Stomach smooth muscle (tissue), 2 donors: ENCODE data around the gene KRT8.

Experiments used
- H3K27ac ChIP-seq: one replicate; pipeline ENCODE4 v1.7.0; 2013; ENCODE audit warnings: mild to moderate bottlenecking, low read length, inconsistent platforms
- H3K27me3 ChIP-seq, 2 donors: one replicate each; pipeline ENCODE4 v1.7.0; 2013; ENCODE audit warnings: low read length in 2 of 2; ENCODE audit not compliant: insufficient read depth in 2 of 2, control insufficient read depth in 1 of 2
- H3K36me3 ChIP-seq, 2 donors: one replicate each; pipeline ENCODE4 v1.7.0; 2013; ENCODE audit warnings: low read length in 2 of 2; ENCODE audit not compliant: control insufficient read depth in 2 of 2, insufficient read depth in 2 of 2
- H3K4me1 ChIP-seq: one replicate; pipeline ENCODE4 v1.7.0; 2013; ENCODE audit warnings: low read length; ENCODE audit not compliant: control insufficient read depth, insufficient read depth
- H3K4me3 ChIP-seq, 2 donors: one replicate each; pipeline ENCODE4 v1.7.0; 2013; ENCODE audit warnings: low read length in 2 of 2
- H3K9ac ChIP-seq, 2 donors: one replicate each; pipeline ENCODE4 v1.7.0; 2013; ENCODE audit warnings: low read length in 2 of 2, mild to moderate bottlenecking in 1 of 2
- H3K9me3 ChIP-seq, 2 donors: one replicate each; pipeline ENCODE4 v1.7.0; 2013; ENCODE audit warnings: low read length in 2 of 2; ENCODE audit not compliant: control insufficient read depth in 2 of 2
- donor health status: healthy.
- donor health status: Pancreatic carcinoma.

Gene KRT8

GRCh38 chr12:52946334-52946733, 41.5 kb upstream of the KRT8 start:
- Histone ChIP-seq H3K9me3 (no peaks in the 10 kb centered on the region), H3K4me3 (no peak overlapping the region), H3K9ac (no peak overlapping the region), H3K4me1 (peaks cover 9% of the 10 kb centered on the region), H3K36me3 (no peaks in the 10 kb centered on the region), H3K27ac (no peak overlapping the region), H3K27me3 (peaks cover 11 to 17% of the 10 kb centered on the region in 2 donors)

GRCh38 chr12:52945389-52946232, 40.7 kb upstream of the KRT8 start:
- Histone ChIP-seq H3K9ac (no peak overlapping the region), H3K9me3 (no peaks in the 10 kb centered on the region), H3K27me3 (peaks cover 11 to 13% of the 10 kb centered on the region in 2 donors), H3K4me3 (no peak overlapping the region), H3K36me3 (no peaks in the 10 kb centered on the region), H3K4me1 (peaks cover 9% of the 10 kb centered on the region), H3K27ac (no peak overlapping the region)

GRCh38 chr12:52944683-52945388, 40.0 kb upstream of the KRT8 start:
- H3K9ac ChIP-seq: no peak overlapping the region

GRCh38 chr12:52942901-52943181, 38.0 kb upstream of the KRT8 start:
- Histone ChIP-seq H3K9me3 (no peaks in the 10 kb centered on the region), H3K4me3 (no peak overlapping the region), H3K4me1 (no peaks in the 10 kb centered on the region), H3K9ac (no peak overlapping the region), H3K36me3 (no peaks in the 10 kb centered on the region), H3K27ac (no peak overlapping the region), H3K27me3 (peaks cover 0 to 2% of the 10 kb centered on the region in 2 donors)

More at GRCh38 chr12:52944683-52945388, 40.0 kb upstream of the KRT8 start:
- no peak overlapping the region for H3K27ac ChIP-seq
- H3K4me3 ChIP-seq: no peak overlapping the region
- no peaks in the 10 kb centered on the region for H3K36me3 ChIP-seq
- H3K27me3 ChIP-seq: peaks cover 7 to 12% of the 10 kb centered on the region in 2 donors
- H3K9me3 ChIP-seq: no peaks in the 10 kb centered on the region
- peaks cover 9% of the 10 kb centered on the region for H3K4me1 ChIP-seq

- Histone ChIP-seq H3K36me3 (no peaks in the 10 kb centered on the region), H3K4me3 (no peak overlapping the region), H3K27ac (no peak overlapping the region)
Measured at GRCh38 chr12:52942066-52942900, 37.4 kb upstream of the KRT8 start.

GRCh38 chr12:52929538-52929937, 24.7 kb upstream of the KRT8 start:
- Histone ChIP-seq H3K27ac (no peak overlapping the region), H3K36me3 (no peaks in the 10 kb centered on the region), H3K9ac (no peak overlapping the region), H3K27me3 (no peaks in the 10 kb centered on the region), H3K4me3 (no peak overlapping the region), H3K9me3 (no peaks in the 10 kb centered on the region), H3K4me1 (peaks cover 13% of the 10 kb centered on the region)

More at GRCh38 chr12:52942066-52942900, 37.4 kb upstream of the KRT8 start:
- H3K4me1 ChIP-seq: no peaks in the 10 kb centered on the region
- no peaks in the 10 kb centered on the region for H3K9me3 ChIP-seq
- peaks cover 0 to 2% of the 10 kb centered on the region in 2 donors for H3K27me3 ChIP-seq
- H3K9ac ChIP-seq: no peak overlapping the region

- Histone ChIP-seq H3K27me3 (no peaks in the 10 kb centered on the region), H3K9me3 (no peaks in the 10 kb centered on the region), H3K27ac (no peak overlapping the region), H3K4me1 (peaks cover 13% of the 10 kb centered on the region), H3K4me3 (no peak overlapping the region), H3K9ac (no peak overlapping the region), H3K36me3 (no peaks in the 10 kb centered on the region)
Measured at GRCh38 chr12:52927964-52928363, 23.1 kb upstream of the KRT8 start.

GRCh38 chr12:52926596-52927234, 21.8 kb upstream of the KRT8 start:
- H3K9ac ChIP-seq: no peak overlapping the region
- H3K27me3 ChIP-seq: no peaks in the 10 kb centered on the region
- H3K4me1 ChIP-seq: peaks cover 13% of the 10 kb centered on the region
- H3K36me3 ChIP-seq: no peaks in the 10 kb centered on the region
- no peak overlapping the region for H3K27ac ChIP-seq
- H3K4me3 ChIP-seq: no peak overlapping the region
- H3K9me3 ChIP-seq: no peaks in the 10 kb centered on the region

- peaks cover 13% of the 10 kb centered on the region for H3K4me1 ChIP-seq
- H3K36me3 ChIP-seq: no peaks in the 10 kb centered on the region
- H3K27me3 ChIP-seq: no peaks in the 10 kb centered on the region
- no peak overlapping the region for H3K4me3 ChIP-seq
- no peaks in the 10 kb centered on the region for H3K9me3 ChIP-seq
- H3K27ac ChIP-seq: no peak overlapping the region
- H3K9ac ChIP-seq: no peak overlapping the region
Measured at GRCh38 chr12:52925717-52926595, 21.1 kb upstream of the KRT8 start.
